ENCODE measurements around the gene LAMB2. TPM values are rescaled to one million over a fixed set of nuclear protein-coding genes. Genes with fewer than 3 reads are reported as not detected.

The LAMB2 gene
- total RNA-seq, 1 experiment from 2014 or later: 118 TPM

GRCh38 chr3:49177073-49177472, 44.2 kb upstream of the LAMB2 start (continued):
- TF ChIP-seq ZBTB21 (CRISPR knock-in tag; IDR thresholded peaks at IDR 0.05; ENCODE audit: borderline replicate concordance) (no peak), GRHL2 (CRISPR knock-in tag; IDR thresholded peaks at IDR 0.05; ENCODE audit: insufficient replicate concordance, severe bottlenecking) (no peak), TEAD1 (CRISPR knock-in tag; IDR thresholded peaks at IDR 0.05) (no peak)

DNA sequence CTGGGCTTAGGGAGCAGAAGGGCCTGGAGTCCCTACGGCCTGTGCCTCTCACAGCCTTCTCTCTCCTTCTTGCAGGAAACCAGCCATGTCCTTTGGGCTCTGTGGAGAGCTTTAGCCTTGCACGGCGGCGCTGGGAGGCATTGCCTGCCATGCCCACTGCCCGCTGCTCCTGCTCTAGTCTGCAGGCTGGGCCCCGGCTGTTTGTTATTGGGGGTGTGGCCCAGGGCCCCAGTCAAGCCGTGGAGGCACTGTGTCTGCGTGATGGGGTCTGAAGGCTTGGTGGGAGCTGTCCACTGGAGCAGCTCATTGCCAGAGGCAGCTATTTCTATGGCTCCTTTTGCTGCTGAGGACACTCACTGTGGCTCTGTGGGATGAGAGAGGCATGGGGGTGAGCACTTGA, 42.7 kb upstream of the LAMB2 start:
- H3K27me3 Mint-ChIP-seq (ENCODE audit: low read depth): no peaks in the 10 kb centered on the region
- ChIA-PET POLR2A (no interaction called here), CTCF (interaction anchor here (0.6 kb wide), 1 partner anchor 101 kb away, joined by 3 read pairs; the partner anchor contains the start of gene C3orf62)
- no peak for ATAC-seq
- peaks cover 20% of the 10 kb centered on the region for H3K4me1 Mint-ChIP-seq
- no peaks in the 10 kb centered on the region for H3K36me3 Mint-ChIP-seq
- no peak for TF ChIP-seq IRF2 (CRISPR knock-in tag; IDR thresholded peaks at IDR 0.05; ENCODE audit: borderline replicate concordance, low read depth)
- TF ChIP-seq JUN (CRISPR knock-in tag; IDR thresholded peaks at IDR 0.05): no peak
- TF ChIP-seq, protein P1, sequence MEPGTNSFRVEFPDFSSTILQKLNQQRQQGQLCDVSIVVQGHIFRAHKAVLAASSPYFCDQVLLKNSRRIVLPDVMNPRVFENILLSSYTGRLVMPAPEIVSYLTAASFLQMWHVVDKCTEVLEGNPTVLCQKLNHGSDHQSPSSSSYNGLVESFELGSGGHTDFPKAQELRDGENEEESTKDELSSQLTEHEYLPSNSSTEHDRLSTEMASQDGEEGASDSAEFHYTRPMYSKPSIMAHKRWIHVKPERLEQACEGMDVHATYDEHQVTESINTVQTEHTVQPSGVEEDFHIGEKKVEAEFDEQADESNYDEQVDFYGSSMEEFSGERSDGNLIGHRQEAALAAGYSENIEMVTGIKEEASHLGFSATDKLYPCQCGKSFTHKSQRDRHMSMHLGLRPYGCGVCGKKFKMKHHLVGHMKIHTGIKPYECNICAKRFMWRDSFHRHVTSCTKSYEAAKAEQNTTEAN (CRISPR knock-in tag; IDR thresholded peaks at IDR 0.05): no peak
- TF ChIP-seq, protein P2, sequence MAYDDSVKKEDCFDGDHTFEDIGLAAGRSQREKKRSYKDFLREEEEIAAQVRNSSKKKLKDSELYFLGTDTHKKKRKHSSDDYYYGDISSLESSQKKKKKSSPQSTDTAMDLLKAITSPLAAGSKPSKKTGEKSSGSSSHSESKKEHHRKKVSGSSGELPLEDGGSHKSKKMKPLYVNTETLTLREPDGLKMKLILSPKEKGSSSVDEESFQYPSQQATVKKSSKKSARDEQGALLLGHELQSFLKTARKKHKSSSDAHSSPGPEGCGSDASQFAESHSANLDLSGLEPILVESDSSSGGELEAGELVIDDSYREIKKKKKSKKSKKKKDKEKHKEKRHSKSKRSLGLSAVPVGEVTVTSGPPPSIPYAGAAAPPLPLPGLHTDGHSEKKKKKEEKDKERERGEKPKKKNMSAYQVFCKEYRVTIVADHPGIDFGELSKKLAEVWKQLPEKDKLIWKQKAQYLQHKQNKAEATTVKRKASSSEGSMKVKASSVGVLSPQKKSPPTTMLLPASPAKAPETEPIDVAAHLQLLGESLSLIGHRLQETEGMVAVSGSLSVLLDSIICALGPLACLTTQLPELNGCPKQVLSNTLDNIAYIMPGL (CRISPR knock-in tag; IDR thresholded peaks at IDR 0.05): no peak
- TF ChIP-seq SMAD3 (CRISPR knock-in tag; IDR thresholded peaks at IDR 0.05; ENCODE audit: borderline replicate concordance): no peak
- TF ChIP-seq ZNF232 (CRISPR knock-in tag; IDR thresholded peaks at IDR 0.05): no peak
- TF ChIP-seq, protein P3, sequence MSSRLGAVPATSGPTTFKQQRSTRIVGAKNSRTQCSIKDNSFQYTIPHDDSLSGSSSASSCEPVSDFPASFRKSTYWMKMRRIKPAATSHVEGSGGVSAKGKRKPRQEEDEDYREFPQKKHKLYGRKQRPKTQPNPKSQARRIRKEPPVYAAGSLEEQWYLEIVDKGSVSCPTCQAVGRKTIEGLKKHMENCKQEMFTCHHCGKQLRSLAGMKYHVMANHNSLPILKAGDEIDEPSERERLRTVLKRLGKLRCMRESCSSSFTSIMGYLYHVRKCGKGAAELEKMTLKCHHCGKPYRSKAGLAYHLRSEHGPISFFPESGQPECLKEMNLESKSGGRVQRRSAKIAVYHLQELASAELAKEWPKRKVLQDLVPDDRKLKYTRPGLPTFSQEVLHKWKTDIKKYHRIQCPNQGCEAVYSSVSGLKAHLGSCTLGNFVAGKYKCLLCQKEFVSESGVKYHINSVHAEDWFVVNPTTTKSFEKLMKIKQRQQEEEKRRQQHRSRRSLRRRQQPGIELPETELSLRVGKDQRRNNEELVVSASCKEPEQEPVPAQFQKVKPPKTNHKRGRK (CRISPR knock-in tag; IDR thresholded peaks at IDR 0.05; ENCODE audit: borderline replicate concordance): no peak
- TF ChIP-seq NR1H2 (CRISPR knock-in tag; IDR thresholded peaks at IDR 0.05): no peak
- TF ChIP-seq CBFB (CRISPR knock-in tag; IDR thresholded peaks at IDR 0.05; ENCODE audit: low read depth): no peak
- no peak for TF ChIP-seq ZNF423 (CRISPR knock-in tag; IDR thresholded peaks at IDR 0.05)
- TF ChIP-seq, protein P4, sequence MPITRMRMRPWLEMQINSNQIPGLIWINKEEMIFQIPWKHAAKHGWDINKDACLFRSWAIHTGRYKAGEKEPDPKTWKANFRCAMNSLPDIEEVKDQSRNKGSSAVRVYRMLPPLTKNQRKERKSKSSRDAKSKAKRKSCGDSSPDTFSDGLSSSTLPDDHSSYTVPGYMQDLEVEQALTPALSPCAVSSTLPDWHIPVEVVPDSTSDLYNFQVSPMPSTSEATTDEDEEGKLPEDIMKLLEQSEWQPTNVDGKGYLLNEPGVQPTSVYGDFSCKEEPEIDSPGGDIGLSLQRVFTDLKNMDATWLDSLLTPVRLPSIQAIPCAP (CRISPR knock-in tag; IDR thresholded peaks at IDR 0.05): no peak
- TF ChIP-seq TEAD1 (CRISPR knock-in tag; IDR thresholded peaks at IDR 0.05): no peak
- TF ChIP-seq ZNF219 (CRISPR knock-in tag; IDR thresholded peaks at IDR 0.05; ENCODE audit: borderline replicate concordance): no peak
- TF ChIP-seq EMX1 (CRISPR knock-in tag; IDR thresholded peaks at IDR 0.05): no peak
- TF ChIP-seq, protein P5, sequence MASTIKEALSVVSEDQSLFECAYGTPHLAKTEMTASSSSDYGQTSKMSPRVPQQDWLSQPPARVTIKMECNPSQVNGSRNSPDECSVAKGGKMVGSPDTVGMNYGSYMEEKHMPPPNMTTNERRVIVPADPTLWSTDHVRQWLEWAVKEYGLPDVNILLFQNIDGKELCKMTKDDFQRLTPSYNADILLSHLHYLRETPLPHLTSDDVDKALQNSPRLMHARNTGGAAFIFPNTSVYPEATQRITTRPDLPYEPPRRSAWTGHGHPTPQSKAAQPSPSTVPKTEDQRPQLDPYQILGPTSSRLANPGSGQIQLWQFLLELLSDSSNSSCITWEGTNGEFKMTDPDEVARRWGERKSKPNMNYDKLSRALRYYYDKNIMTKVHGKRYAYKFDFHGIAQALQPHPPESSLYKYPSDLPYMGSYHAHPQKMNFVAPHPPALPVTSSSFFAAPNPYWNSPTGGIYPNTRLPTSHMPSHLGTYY (CRISPR knock-in tag; IDR thresholded peaks at IDR 0.05): no peak
- H3K4me3 Mint-ChIP-seq: no peak overlapping the region
- DNase-seq (ENCODE audit: low spot score): no peak
- H3K27ac Mint-ChIP-seq: no peak overlapping the region; the same call in 1 of the 2 replicates
- H3K9me3 Mint-ChIP-seq: no peaks in the 10 kb centered on the region

DNA sequence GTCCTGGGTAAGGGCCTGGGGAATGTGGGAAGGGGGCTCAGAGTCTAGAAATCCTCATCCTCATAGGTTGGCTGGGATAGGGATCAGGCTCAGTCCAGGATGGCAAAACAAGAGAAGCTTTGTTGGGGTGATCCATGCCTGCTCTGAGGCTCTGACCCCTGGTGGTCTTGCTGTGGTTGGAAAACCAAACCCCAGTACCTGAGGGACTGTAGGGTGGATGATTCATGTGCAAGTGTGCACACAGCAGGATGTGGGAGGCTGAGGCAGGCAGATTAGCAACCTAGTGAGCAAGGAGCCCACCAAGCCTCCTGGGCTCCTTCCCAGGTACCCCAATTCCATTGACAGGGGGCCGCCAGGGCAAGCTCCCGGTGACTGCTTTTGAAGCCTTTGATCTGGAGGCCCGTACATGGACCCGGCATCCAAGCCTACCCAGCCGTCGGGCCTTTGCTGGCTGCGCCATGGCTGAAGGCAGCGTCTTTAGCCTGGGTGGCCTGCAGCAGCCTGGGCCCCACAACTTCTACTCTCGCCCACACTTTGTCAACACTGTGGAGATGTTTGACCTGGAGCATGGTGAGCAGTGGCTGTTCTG, 41.6 kb upstream of the LAMB2 start:
- Mint-ChIP-seq H3K9me3 (no peaks in the 10 kb centered on the region), H3K4me1 (peaks cover 20% of the 10 kb centered on the region), H3K36me3 (no peaks in the 10 kb centered on the region), H3K27ac (no peak overlapping the region), H3K27me3 (ENCODE audit: low read depth) (peaks cover 4% of the 10 kb centered on the region; the same call in 1 of the 2 replicates), H3K4me3 (no peak overlapping the region)
- no peak for ATAC-seq
- POLR2A ChIA-PET: no interaction called here
- CTCF ChIA-PET: no interaction called here
- DNase-seq (ENCODE audit: low spot score): no peak
- TF ChIP-seq, protein P6, sequence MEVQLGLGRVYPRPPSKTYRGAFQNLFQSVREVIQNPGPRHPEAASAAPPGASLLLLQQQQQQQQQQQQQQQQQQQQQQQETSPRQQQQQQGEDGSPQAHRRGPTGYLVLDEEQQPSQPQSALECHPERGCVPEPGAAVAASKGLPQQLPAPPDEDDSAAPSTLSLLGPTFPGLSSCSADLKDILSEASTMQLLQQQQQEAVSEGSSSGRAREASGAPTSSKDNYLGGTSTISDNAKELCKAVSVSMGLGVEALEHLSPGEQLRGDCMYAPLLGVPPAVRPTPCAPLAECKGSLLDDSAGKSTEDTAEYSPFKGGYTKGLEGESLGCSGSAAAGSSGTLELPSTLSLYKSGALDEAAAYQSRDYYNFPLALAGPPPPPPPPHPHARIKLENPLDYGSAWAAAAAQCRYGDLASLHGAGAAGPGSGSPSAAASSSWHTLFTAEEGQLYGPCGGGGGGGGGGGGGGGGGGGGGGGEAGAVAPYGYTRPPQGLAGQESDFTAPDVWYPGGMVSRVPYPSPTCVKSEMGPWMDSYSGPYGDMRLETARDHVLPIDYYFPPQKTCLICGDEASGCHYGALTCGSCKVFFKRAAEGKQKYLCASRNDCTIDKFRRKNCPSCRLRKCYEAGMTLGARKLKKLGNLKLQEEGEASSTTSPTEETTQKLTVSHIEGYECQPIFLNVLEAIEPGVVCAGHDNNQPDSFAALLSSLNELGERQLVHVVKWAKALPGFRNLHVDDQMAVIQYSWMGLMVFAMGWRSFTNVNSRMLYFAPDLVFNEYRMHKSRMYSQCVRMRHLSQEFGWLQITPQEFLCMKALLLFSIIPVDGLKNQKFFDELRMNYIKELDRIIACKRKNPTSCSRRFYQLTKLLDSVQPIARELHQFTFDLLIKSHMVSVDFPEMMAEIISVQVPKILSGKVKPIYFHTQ (CRISPR knock-in tag; IDR thresholded peaks at IDR 0.05): no peak
- no peak for TF ChIP-seq CBFB (CRISPR knock-in tag; IDR thresholded peaks at IDR 0.05; ENCODE audit: low read depth)
- TF ChIP-seq, protein P7, sequence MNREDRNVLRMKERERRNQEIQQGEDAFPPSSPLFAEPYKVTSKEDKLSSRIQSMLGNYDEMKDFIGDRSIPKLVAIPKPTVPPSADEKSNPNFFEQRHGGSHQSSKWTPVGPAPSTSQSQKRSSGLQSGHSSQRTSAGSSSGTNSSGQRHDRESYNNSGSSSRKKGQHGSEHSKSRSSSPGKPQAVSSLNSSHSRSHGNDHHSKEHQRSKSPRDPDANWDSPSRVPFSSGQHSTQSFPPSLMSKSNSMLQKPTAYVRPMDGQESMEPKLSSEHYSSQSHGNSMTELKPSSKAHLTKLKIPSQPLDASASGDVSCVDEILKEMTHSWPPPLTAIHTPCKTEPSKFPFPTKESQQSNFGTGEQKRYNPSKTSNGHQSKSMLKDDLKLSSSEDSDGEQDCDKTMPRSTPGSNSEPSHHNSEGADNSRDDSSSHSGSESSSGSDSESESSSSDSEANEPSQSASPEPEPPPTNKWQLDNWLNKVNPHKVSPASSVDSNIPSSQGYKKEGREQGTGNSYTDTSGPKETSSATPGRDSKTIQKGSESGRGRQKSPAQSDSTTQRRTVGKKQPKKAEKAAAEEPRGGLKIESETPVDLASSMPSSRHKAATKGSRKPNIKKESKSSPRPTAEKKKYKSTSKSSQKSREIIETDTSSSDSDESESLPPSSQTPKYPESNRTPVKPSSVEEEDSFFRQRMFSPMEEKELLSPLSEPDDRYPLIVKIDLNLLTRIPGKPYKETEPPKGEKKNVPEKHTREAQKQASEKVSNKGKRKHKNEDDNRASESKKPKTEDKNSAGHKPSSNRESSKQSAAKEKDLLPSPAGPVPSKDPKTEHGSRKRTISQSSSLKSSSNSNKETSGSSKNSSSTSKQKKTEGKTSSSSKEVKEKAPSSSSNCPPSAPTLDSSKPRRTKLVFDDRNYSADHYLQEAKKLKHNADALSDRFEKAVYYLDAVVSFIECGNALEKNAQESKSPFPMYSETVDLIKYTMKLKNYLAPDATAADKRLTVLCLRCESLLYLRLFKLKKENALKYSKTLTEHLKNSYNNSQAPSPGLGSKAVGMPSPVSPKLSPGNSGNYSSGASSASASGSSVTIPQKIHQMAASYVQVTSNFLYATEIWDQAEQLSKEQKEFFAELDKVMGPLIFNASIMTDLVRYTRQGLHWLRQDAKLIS (CRISPR knock-in tag; IDR thresholded peaks at IDR 0.05; ENCODE audit: borderline replicate concordance): no peak
- no peak for TF ChIP-seq ETV6 (CRISPR knock-in tag; IDR thresholded peaks at IDR 0.05)
